DND-41 (cell line): ENCODE data around the gene STRN3.

ENCODE experiments used
- EZH2 ChIP-seq: IDR thresholded peaks from 3 replicates; pipeline ENCODE4 v1.6.1; 2012; ENCODE audit warnings: borderline replicate concordance, low read depth, mild to moderate bottlenecking, moderate library complexity, low read length, inconsistent platforms; ENCODE audit not compliant: severe bottlenecking
- TF ChIP-seq, protein P1 (sequence below): IDR thresholded peaks from 2 replicates; pipeline ENCODE4 v1.5.1; 2012; ENCODE audit warnings: borderline replicate concordance, low read length, moderate library complexity, mild to moderate bottlenecking; ENCODE audit not compliant: poor library complexity, severe bottlenecking; ENCODE audit errors: extremely low read depth

DNA sequence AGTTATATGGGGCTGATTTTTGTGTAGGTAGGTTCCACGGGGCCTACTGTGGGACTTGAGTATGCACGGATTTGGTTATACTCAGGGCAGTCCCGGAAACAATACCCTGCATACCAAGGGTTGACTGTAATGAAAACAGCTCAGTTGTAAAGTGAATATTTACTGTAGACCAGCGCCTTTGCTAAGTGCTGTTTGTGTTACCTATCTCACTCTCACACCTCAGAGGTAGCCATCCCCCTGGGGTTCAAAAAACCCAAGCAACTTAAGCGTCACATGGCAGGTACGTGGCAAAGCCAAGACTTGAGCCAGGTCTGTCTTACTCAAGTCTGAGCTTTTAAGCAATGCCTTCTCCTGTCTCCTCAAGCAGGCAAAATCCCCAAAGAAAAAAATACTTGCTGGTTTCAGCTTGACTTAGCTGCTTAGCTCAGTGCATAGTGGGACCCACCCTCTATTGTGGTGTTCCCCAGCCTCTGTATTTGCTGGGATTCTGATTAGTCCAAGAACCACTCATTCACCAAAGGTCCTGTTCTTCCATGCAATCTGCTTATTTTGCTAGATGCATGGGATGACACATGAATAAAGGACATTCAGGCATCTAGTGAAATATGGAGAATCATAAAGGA is 34.2 kb upstream of the STRN3 start:
- TF ChIP-seq, protein P1, sequence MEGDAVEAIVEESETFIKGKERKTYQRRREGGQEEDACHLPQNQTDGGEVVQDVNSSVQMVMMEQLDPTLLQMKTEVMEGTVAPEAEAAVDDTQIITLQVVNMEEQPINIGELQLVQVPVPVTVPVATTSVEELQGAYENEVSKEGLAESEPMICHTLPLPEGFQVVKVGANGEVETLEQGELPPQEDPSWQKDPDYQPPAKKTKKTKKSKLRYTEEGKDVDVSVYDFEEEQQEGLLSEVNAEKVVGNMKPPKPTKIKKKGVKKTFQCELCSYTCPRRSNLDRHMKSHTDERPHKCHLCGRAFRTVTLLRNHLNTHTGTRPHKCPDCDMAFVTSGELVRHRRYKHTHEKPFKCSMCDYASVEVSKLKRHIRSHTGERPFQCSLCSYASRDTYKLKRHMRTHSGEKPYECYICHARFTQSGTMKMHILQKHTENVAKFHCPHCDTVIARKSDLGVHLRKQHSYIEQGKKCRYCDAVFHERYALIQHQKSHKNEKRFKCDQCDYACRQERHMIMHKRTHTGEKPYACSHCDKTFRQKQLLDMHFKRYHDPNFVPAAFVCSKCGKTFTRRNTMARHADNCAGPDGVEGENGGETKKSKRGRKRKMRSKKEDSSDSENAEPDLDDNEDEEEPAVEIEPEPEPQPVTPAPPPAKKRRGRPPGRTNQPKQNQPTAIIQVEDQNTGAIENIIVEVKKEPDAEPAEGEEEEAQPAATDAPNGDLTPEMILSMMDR = no peak
- no peak for TF ChIP-seq EZH2
